Measurements from ENCODE around the gene BCOR. TPM values are rescaled to one million over a fixed set of nuclear protein-coding genes. Genes with fewer than 3 reads are reported as not detected.

BCOR gene
- total and polyA plus RNA-seq, 9 of the 15 experiments (the other 6 are each of a cell fraction or from before 2014, with no cell fraction given), result 27.5 to 113 (median 37.6) TPM

DNA sequence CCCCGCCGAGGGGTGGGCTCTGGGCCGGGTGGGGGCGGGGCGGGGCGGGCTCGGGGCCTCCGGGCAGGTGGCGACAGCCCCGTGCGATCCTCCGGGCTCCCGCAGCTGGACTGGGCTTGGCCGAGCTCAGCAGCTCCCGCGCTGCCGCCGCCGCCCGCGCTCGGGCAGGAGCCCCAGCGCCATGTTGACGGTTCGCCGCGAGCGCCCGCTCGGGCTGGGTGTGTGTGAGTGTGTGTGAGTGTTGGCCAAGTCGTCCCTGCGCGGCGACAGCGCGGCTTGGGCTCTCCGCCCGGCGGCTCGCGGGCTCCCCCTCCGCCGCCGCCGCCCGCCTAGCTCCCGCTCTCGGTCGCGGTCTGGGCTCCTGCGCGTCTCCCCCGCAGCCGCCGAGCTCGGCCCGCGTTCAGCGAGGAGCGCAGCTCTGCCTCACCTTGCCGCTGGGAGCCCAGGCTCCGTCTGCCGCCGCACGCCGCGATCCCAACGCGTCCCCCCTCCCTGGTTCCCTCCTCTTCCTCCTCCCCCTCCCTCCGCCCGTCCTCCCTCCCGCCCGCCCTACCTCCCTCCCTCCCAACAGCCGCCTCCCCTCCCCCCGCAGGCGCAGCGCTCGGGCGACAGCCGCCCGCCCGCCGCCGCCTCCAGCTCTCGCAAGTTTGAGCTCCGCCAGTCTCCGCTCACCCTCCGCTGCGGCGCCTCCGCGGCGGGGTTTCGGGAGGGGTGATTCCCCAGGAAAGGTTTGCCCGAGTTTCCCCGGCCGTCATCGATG lies at the start of gene BCOR (continued):
- TF ChIP-seq NEUROD1 (IDR thresholded peaks at IDR 0.05; ENCODE audit: borderline replicate concordance, low read depth, low read length, partially characterized antibody) (no peak), RNF2 (IDR thresholded peaks at IDR 0.05) (peak; percentile 72), FOSL1 (tag; conservative IDR thresholded peaks at IDR 0.05) (0 out of 2 replicates have a peak, but pooled peaks have one; percentile 0), ZNF224 (CRISPR knock-in tag; IDR thresholded peaks at IDR 0.05) (no peak), IRF2 (CRISPR knock-in tag; IDR thresholded peaks at IDR 0.05) (no peak), NCOA6 (IDR thresholded peaks at IDR 0.05) (no peak), MCM5 (IDR thresholded peaks at IDR 0.05; ENCODE audit: low read depth) (no peak), PHF8 (IDR thresholded peaks at IDR 0.05; ENCODE audit: borderline replicate concordance, low read length) (peak; percentile 50; the same call in 1 of the 2 replicates)
- TF ChIP-seq, protein P1, sequence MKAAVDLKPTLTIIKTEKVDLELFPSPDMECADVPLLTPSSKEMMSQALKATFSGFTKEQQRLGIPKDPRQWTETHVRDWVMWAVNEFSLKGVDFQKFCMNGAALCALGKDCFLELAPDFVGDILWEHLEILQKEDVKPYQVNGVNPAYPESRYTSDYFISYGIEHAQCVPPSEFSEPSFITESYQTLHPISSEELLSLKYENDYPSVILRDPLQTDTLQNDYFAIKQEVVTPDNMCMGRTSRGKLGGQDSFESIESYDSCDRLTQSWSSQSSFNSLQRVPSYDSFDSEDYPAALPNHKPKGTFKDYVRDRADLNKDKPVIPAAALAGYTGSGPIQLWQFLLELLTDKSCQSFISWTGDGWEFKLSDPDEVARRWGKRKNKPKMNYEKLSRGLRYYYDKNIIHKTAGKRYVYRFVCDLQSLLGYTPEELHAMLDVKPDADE (conservative IDR thresholded peaks at IDR 0.05; ENCODE audit: control insufficient read depth, low read depth, low read length), result peak; percentile 21; the same call in 1 of the 2 replicates
- TF ChIP-seq, protein P2, sequence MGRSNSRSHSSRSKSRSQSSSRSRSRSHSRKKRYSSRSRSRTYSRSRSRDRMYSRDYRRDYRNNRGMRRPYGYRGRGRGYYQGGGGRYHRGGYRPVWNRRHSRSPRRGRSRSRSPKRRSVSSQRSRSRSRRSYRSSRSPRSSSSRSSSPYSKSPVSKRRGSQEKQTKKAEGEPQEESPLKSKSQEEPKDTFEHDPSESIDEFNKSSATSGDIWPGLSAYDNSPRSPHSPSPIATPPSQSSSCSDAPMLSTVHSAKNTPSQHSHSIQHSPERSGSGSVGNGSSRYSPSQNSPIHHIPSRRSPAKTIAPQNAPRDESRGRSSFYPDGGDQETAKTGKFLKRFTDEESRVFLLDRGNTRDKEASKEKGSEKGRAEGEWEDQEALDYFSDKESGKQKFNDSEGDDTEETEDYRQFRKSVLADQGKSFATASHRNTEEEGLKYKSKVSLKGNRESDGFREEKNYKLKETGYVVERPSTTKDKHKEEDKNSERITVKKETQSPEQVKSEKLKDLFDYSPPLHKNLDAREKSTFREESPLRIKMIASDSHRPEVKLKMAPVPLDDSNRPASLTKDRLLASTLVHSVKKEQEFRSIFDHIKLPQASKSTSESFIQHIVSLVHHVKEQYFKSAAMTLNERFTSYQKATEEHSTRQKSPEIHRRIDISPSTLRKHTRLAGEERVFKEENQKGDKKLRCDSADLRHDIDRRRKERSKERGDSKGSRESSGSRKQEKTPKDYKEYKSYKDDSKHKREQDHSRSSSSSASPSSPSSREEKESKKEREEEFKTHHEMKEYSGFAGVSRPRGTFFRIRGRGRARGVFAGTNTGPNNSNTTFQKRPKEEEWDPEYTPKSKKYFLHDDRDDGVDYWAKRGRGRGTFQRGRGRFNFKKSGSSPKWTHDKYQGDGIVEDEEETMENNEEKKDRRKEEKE (IDR thresholded peaks at IDR 0.05; ENCODE audit: borderline replicate concordance in 1 of 2, control insufficient read depth in 1 of 2, low read depth in 2 of 2, low read length in 1 of 2), result no peak
- TF ChIP-seq, protein P3, sequence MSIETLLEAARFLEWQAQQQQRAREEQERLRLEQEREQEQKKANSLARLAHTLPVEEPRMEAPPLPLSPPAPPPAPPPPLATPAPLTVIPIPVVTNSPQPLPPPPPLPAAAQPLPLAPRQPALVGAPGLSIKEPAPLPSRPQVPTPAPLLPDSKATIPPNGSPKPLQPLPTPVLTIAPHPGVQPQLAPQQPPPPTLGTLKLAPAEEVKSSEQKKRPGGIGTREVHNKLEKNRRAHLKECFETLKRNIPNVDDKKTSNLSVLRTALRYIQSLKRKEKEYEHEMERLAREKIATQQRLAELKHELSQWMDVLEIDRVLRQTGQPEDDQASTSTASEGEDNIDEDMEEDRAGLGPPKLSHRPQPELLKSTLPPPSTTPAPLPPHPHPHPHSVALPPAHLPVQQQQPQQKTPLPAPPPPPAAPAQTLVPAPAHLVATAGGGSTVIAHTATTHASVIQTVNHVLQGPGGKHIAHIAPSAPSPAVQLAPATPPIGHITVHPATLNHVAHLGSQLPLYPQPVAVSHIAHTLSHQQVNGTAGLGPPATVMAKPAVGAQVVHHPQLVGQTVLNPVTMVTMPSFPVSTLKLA (conservative IDR thresholded peaks at IDR 0.05), result no peak
